Testis (tissue), 2 donors: ENCODE measurements around the gene ZNF14.

ENCODE experiments used
- CTCF ChIP-seq, 3 experiments: fragments of 450-650 bp in 2 of 3; fragments of 200-600 bp in 1 of 3; sonication (generic) in 1 of 3; IDR thresholded peaks; one replicate each; pipeline ENCODE4 v1.5.1; 2016 to 2019; ENCODE audit warnings: antibody characterized with exemption in 3 of 3, mild to moderate bottlenecking in 2 of 3, moderate library complexity in 1 of 3
- POLR2A ChIP-seq: fragments of 450-650 bp; IDR thresholded peaks from one replicate; pipeline ENCODE4 v1.6.1; 2017; ENCODE audit warnings: antibody characterized with exemption, mild to moderate bottlenecking, moderate library complexity

GRCh38 chr19:19672816-19673215 lies 60.1 kb downstream of the ZNF14 start:
- TF ChIP-seq CTCF (IDR thresholded peaks at IDR 0.05) (no peak), POLR2A (no peak)
